ACC112 (cell line): ENCODE results near the gene NEUROG1.

Experiments used
- H2AFZ ChIP-seq: fragments of 200-600 bp; sonication (generic); one replicate; pipeline ENCODE4 v1.6.0; 2017; ENCODE audit warnings: antibody characterized with exemption, low read length; ENCODE audit not compliant: unreplicated experiment
- H3K27ac ChIP-seq: fragments of 200-600 bp; sonication (generic); 2 replicates; pipeline ENCODE4 v1.5.1; 2014; ENCODE audit warnings: low read depth, mild to moderate bottlenecking, antibody characterized with exemption, low read length, moderate library complexity
- H3K27me3 ChIP-seq: fragments of 200-600 bp; sonication (generic); 2 replicates; pipeline ENCODE4 v1.6.1; 2014; ENCODE audit warnings: mild to moderate bottlenecking, antibody characterized with exemption, low read length, moderate library complexity, mixed read lengths; ENCODE audit not compliant: insufficient read depth
- H3K36me3 ChIP-seq: fragments of 200-600 bp; sonication (generic); 2 replicates; pipeline ENCODE4 v1.6.1; 2016; ENCODE audit warnings: mild to moderate bottlenecking, antibody characterized with exemption, low read length, moderate library complexity, mixed read lengths; ENCODE audit not compliant: insufficient read depth
- H3K4me1 ChIP-seq: fragments of 200-600 bp; sonication (generic); one replicate; pipeline ENCODE4 v1.6.1; 2016; ENCODE audit warnings: low read length, mixed read lengths; ENCODE audit not compliant: insufficient read depth, unreplicated experiment, control insufficient read depth
- H3K4me3 ChIP-seq: fragments of 200-600 bp; sonication (generic); 2 replicates; pipeline ENCODE4 v1.5.1; 2014; ENCODE audit warnings: mild to moderate bottlenecking, low read depth, low read length
- H3K79me2 ChIP-seq: fragments of 200-600 bp; sonication (generic); one replicate; pipeline ENCODE4 v1.6.0; 2016; ENCODE audit warnings: low read length; ENCODE audit not compliant: control insufficient read depth, unreplicated experiment, insufficient read depth

Gene NEUROG1

GRCh38 chr5:135561266-135561665 is 25.5 kb upstream of the NEUROG1 start:
- H3K79me2 ChIP-seq = no peaks in the 10 kb centered on the region
- no peaks in the 10 kb centered on the region for H3K4me1 ChIP-seq
- H3K36me3 ChIP-seq = no peaks in the 10 kb centered on the region
- no peak overlapping the region for H3K27ac ChIP-seq
- H3K4me3 ChIP-seq = no peak overlapping the region
- peaks cover 36% of the 10 kb centered on the region for H3K27me3 ChIP-seq
- H2AFZ ChIP-seq = no peak overlapping the region

GRCh38 chr5:135560858-135561257 is 25.1 kb upstream of the NEUROG1 start:
- Histone ChIP-seq H3K4me1 (no peaks in the 10 kb centered on the region), H3K36me3 (no peaks in the 10 kb centered on the region), H3K4me3 (no peak overlapping the region), H3K27ac (no peak overlapping the region), H3K27me3 (peaks cover 40% of the 10 kb centered on the region), H2AFZ (no peak overlapping the region), H3K79me2 (no peaks in the 10 kb centered on the region)

GRCh38 chr5:135559354-135559753 is 23.6 kb upstream of the NEUROG1 start:
- H3K79me2 ChIP-seq = no peaks in the 10 kb centered on the region
- no peaks in the 10 kb centered on the region for H3K4me1 ChIP-seq
- no peak overlapping the region for H3K27ac ChIP-seq
- no peaks in the 10 kb centered on the region for H3K36me3 ChIP-seq
- H3K27me3 ChIP-seq = peaks cover 38% of the 10 kb centered on the region
- H2AFZ ChIP-seq = no peak overlapping the region
- H3K4me3 ChIP-seq = no peak overlapping the region

- no peak overlapping the region for H3K4me3 ChIP-seq
- peaks cover 38% of the 10 kb centered on the region for H3K27me3 ChIP-seq
- H2AFZ ChIP-seq = no peak overlapping the region
- H3K36me3 ChIP-seq = no peaks in the 10 kb centered on the region
- H3K27ac ChIP-seq = no peak overlapping the region
- no peaks in the 10 kb centered on the region for H3K4me1 ChIP-seq
- H3K79me2 ChIP-seq = no peaks in the 10 kb centered on the region
Measured at GRCh38 chr5:135557076-135557838, 21.5 kb upstream of the NEUROG1 start.

- Histone ChIP-seq H2AFZ (no peak overlapping the region), H3K27ac (no peak overlapping the region), H3K27me3 (peaks cover 38% of the 10 kb centered on the region), H3K36me3 (no peaks in the 10 kb centered on the region), H3K4me3 (no peak overlapping the region), H3K79me2 (no peaks in the 10 kb centered on the region), H3K4me1 (no peaks in the 10 kb centered on the region)
Measured at GRCh38 chr5:135556620-135557019, 20.9 kb upstream of the NEUROG1 start.

- no peaks in the 10 kb centered on the region for H3K36me3 ChIP-seq
- H3K4me3 ChIP-seq = no peak overlapping the region
- H3K27ac ChIP-seq = no peak overlapping the region
- peaks cover 36% of the 10 kb centered on the region for H3K27me3 ChIP-seq
- H3K4me1 ChIP-seq = no peaks in the 10 kb centered on the region
- no peak overlapping the region for H2AFZ ChIP-seq
- no peaks in the 10 kb centered on the region for H3K79me2 ChIP-seq
Measured at GRCh38 chr5:135555530-135555929, 19.8 kb upstream of the NEUROG1 start.

- Histone ChIP-seq H3K36me3 (no peaks in the 10 kb centered on the region), H2AFZ (peak overlapping the region; percentile 95), H3K27me3 (peaks cover 32% of the 10 kb centered on the region), H3K27ac (no peak overlapping the region), H3K79me2 (no peaks in the 10 kb centered on the region), H3K4me3 (peak overlapping the region; percentile 70), H3K4me1 (no peaks in the 10 kb centered on the region)
Measured at GRCh38 chr5:135553688-135554462, 18.1 kb upstream of the NEUROG1 start.

GRCh38 chr5:135551593-135552447 is 16.1 kb upstream of the NEUROG1 start:
- Histone ChIP-seq H3K27me3 (peaks cover 42% of the 10 kb centered on the region), H2AFZ (no peak overlapping the region), H3K36me3 (no peaks in the 10 kb centered on the region), H3K27ac (no peak overlapping the region), H3K4me1 (no peaks in the 10 kb centered on the region), H3K79me2 (no peaks in the 10 kb centered on the region), H3K4me3 (no peak overlapping the region)

GRCh38 chr5:135549413-135549812 is 13.6 kb upstream of the NEUROG1 start:
- Histone ChIP-seq H3K79me2 (no peaks in the 10 kb centered on the region), H3K27ac (no peak overlapping the region), H2AFZ (no peak overlapping the region)

GRCh38 chr5:135547590-135548254 is 12.0 kb upstream of the NEUROG1 start:
- Histone ChIP-seq H2AFZ (no peak overlapping the region), H3K4me1 (no peaks in the 10 kb centered on the region), H3K27me3 (peaks cover 46% of the 10 kb centered on the region), H3K36me3 (no peaks in the 10 kb centered on the region), H3K27ac (no peak overlapping the region), H3K79me2 (no peaks in the 10 kb centered on the region), H3K4me3 (no peak overlapping the region)

More at GRCh38 chr5:135549413-135549812, 13.6 kb upstream of the NEUROG1 start:
- Histone ChIP-seq H3K4me1 (no peaks in the 10 kb centered on the region), H3K36me3 (no peaks in the 10 kb centered on the region), H3K4me3 (no peak overlapping the region), H3K27me3 (peaks cover 36% of the 10 kb centered on the region)
